Measurements from ENCODE around the gene POTEM.
"Not testable (repeated sequence)": the region's sequence is repeated elsewhere in the genome, so short reads cannot be mapped to it uniquely, and the experiment has no call there.

- not testable (repeated sequence) for TF ChIP-seq CTCF, EP300 (IDR thresholded peaks at IDR 0.05)
Measured at GRCh38 chr14:18964878-18965277, 2.4 kb upstream of the POTEM start.

Measured in esophagus muscularis mucosa (tissue), 3 donors.